HG02973 (cell line): Measurements from ENCODE around the gene SYNCRIP.
"Not testable (repeated sequence)": the region's sequence is repeated elsewhere in the genome, so short reads cannot be mapped to it uniquely, and the experiment has no call there.

ENCODE experiments used
- ATAC-seq: cut with Tn5 transposase; IDR thresholded peaks from one replicate; pipeline ENCODE4 v1.9.1; 2021; ENCODE audit warnings: moderate library complexity; ENCODE audit not compliant: unreplicated experiment

SYNCRIP gene

GRCh38 chr6:85600713-85601313 lies 41.9 kb downstream of the SYNCRIP start:
- ATAC-seq = no peak

GRCh38 chr6:85594197-85594930 lies 48.3 kb downstream of the SYNCRIP start:
- peak; percentile 2 for ATAC-seq

- peak; percentile 85 for ATAC-seq
These were observed 49.1 kb downstream of the SYNCRIP start, which contains the start of gene SNX14 for GRCh38 chr6:85593438-85594196. SNX14 (minus strand) TSS chr6:85593858; CDS start chr6:85593718, 140 bp downstream.

GRCh38 chr6:85592033-85592432 lies 50.7 kb downstream of the SYNCRIP start:
- no peak for ATAC-seq

- ATAC-seq = no peak
These were observed 51.5 kb downstream of the SYNCRIP start for GRCh38 chr6:85591207-85591606.

GRCh38 chr6:85585741-85586140 lies 56.9 kb downstream of the SYNCRIP start:
- no peak for ATAC-seq

GRCh38 chr6:85582832-85583231 lies 59.9 kb downstream of the SYNCRIP start:
- ATAC-seq = not testable (repeated sequence)

- ATAC-seq = no peak
These were observed 61.1 kb downstream of the SYNCRIP start for GRCh38 chr6:85581572-85581971.

GRCh38 chr6:85580878-85581267 lies 61.8 kb downstream of the SYNCRIP start:
- peak; percentile 80 for ATAC-seq

- no peak for ATAC-seq
These were observed 62.4 kb downstream of the SYNCRIP start for GRCh38 chr6:85580118-85580877.

GRCh38 chr6:85579581-85579980 lies 63.1 kb downstream of the SYNCRIP start:
- no peak for ATAC-seq

GRCh38 chr6:85576476-85576875 lies 66.2 kb downstream of the SYNCRIP start:
- ATAC-seq = no peak

GRCh38 chr6:85574932-85575598 lies 67.6 kb downstream of the SYNCRIP start:
- ATAC-seq = no peak

- ATAC-seq = no peak
These were observed 73.4 kb downstream of the SYNCRIP start for GRCh38 chr6:85569323-85569722.

- no peak for ATAC-seq
These were observed 74.3 kb downstream of the SYNCRIP start for GRCh38 chr6:85568411-85568810.

GRCh38 chr6:85565736-85566135 lies 77.0 kb downstream of the SYNCRIP start:
- no peak for ATAC-seq

GRCh38 chr6:85564223-85564622 lies 78.5 kb downstream of the SYNCRIP start:
- ATAC-seq = not testable (repeated sequence)
